ENCODE results near the gene AHI1. TPM values are rescaled to one million over a fixed set of nuclear protein-coding genes. Genes with fewer than 3 reads are reported as not detected.

AHI1 gene
- 10 to 100 TPM; 49.8 to 58.4 (median 53.7) TPM for polyA plus RNA-seq (ENCODE audit: insufficient read length in 3 of 3)

GRCh38 chr6:135497412-135498184 is at the start of gene AHI1:
Gene AHI1, minus strand, starts transcription at chr6:135497740. Its CDS starts 5,503 bp downstream, at chr6:135492237.
- DNase-seq (ENCODE audit: low read depth in 3 of 3, low spot score in 2 of 3), result peak; percentile 84 to 87 (median 85)

GRCh38 chr6:135546680-135547418 is 49.3 kb upstream of the AHI1 start:
- no peak for DNase-seq (ENCODE audit: low read depth in 3 of 3, low spot score in 2 of 3)

GRCh38 chr6:135546206-135546605 is 48.7 kb upstream of the AHI1 start:
- DNase-seq (ENCODE audit: low read depth in 3 of 3, low spot score in 2 of 3), result no peak

GRCh38 chr6:135540207-135540840 is 42.8 kb upstream of the AHI1 start:
- DNase-seq (ENCODE audit: low read depth in 3 of 3, low spot score in 2 of 3), result no peak

GRCh38 chr6:135537741-135538301 is 40.3 kb upstream of the AHI1 start:
- DNase-seq (ENCODE audit: low read depth in 3 of 3, low spot score in 2 of 3), result no peak

GRCh38 chr6:135535989-135536414 is 38.5 kb upstream of the AHI1 start:
- peak; percentile 41 to 56 (median 52) for DNase-seq (ENCODE audit: low read depth in 3 of 3, low spot score in 2 of 3)

GRCh38 chr6:135534773-135535380 is 37.3 kb upstream of the AHI1 start:
- DNase-seq (ENCODE audit: low read depth in 3 of 3, low spot score in 2 of 3), result no peak

GRCh38 chr6:135532559-135532958 is 35.0 kb upstream of the AHI1 start:
- DNase-seq (ENCODE audit: low read depth in 3 of 3, low spot score in 2 of 3), result no peak

- no peak for DNase-seq (ENCODE audit: low read depth in 3 of 3, low spot score in 2 of 3)
Observed at GRCh38 chr6:135531954-135532490, 34.5 kb upstream of the AHI1 start.

GRCh38 chr6:135530113-135530512 is 32.6 kb upstream of the AHI1 start:
- DNase-seq (ENCODE audit: low read depth in 3 of 3, low spot score in 2 of 3), result no peak

GRCh38 chr6:135527960-135528249 is 30.4 kb upstream of the AHI1 start:
- DNase-seq (ENCODE audit: low read depth in 3 of 3, low spot score in 2 of 3), result no peak

GRCh38 chr6:135527116-135527959 is 29.8 kb upstream of the AHI1 start:
- no peak for DNase-seq (ENCODE audit: low read depth in 3 of 3, low spot score in 2 of 3)

- DNase-seq (ENCODE audit: low read depth in 3 of 3, low spot score in 2 of 3), result no peak
Observed at GRCh38 chr6:135525594-135525993, 28.1 kb upstream of the AHI1 start.

- no peak for DNase-seq (ENCODE audit: low read depth in 3 of 3, low spot score in 2 of 3)
Observed at GRCh38 chr6:135522965-135523692, 25.6 kb upstream of the AHI1 start.

- DNase-seq (ENCODE audit: low read depth in 3 of 3, low spot score in 2 of 3), result no peak
Observed at GRCh38 chr6:135521431-135521830, 23.9 kb upstream of the AHI1 start.

GRCh38 chr6:135520781-135521180 is 23.2 kb upstream of the AHI1 start:
- DNase-seq (ENCODE audit: low read depth in 3 of 3, low spot score in 2 of 3), result no peak

- DNase-seq (ENCODE audit: low read depth in 3 of 3, low spot score in 2 of 3), result no peak
Observed at GRCh38 chr6:135519348-135519747, 21.8 kb upstream of the AHI1 start.

GRCh38 chr6:135517527-135517926 is 20.0 kb upstream of the AHI1 start:
- DNase-seq (ENCODE audit: low read depth in 3 of 3, low spot score in 2 of 3), result no peak

GRCh38 chr6:135514706-135515105 is 17.2 kb upstream of the AHI1 start:
- no peak for DNase-seq (ENCODE audit: low read depth in 3 of 3, low spot score in 2 of 3)
